Central memory CD8-positive, alpha-beta T cell (primary cell): ENCODE measurements around the gene CBLC.
"Not testable (repeated sequence)": the region's sequence is repeated elsewhere in the genome, so short reads cannot be mapped to it uniquely, and the experiment has no call there.

ENCODE experiments used
- ATAC-seq: fragments of 150-1000 bp; cut with Tn5 transposase; replicated peaks from 2 replicates; pipeline ENCODE4 v1.10.0; 2022; ENCODE audit warnings: mild to moderate bottlenecking, moderate FRiP score, moderate number of reproducible peaks; ENCODE audit not compliant: poor library complexity, severe bottlenecking; ENCODE audit errors: extremely low read depth
- DNase-seq, 2 donors: peaks; one replicate each; pipeline ENCODE4 v3.0.0; 2021; ENCODE audit warnings: low spot score in 2 of 2
- H3K27ac Mint-ChIP-seq: one replicate; pipeline ENCODE4 v1.8.0; 2022; ENCODE audit warnings: low read depth, mild to moderate bottlenecking, moderate library complexity, mixed read lengths
- H3K27me3 Mint-ChIP-seq: one replicate; pipeline ENCODE4 v1.8.0; 2022; ENCODE audit warnings: mixed read lengths
- H3K36me3 Mint-ChIP-seq: one replicate; pipeline ENCODE4 v1.8.0; 2022; ENCODE audit warnings: mild to moderate bottlenecking, moderate library complexity, mixed read lengths; ENCODE audit not compliant: insufficient read depth
- H3K4me1 Mint-ChIP-seq: one replicate; pipeline ENCODE4 v1.8.0; 2022; ENCODE audit warnings: mixed read lengths
- H3K4me3 Mint-ChIP-seq: one replicate; pipeline ENCODE4 v1.8.0; 2022; ENCODE audit warnings: mild to moderate bottlenecking, moderate library complexity, mixed read lengths
- H3K9me3 Mint-ChIP-seq: one replicate; pipeline ENCODE4 v1.8.0; 2022; ENCODE audit warnings: mixed read lengths

CBLC gene

GRCh38 chr19:44758596-44758995, 19.1 kb upstream of the CBLC start:
- H3K27me3 Mint-ChIP-seq = no peaks in the 10 kb centered on the region
- H3K4me3 Mint-ChIP-seq = no peak overlapping the region
- ATAC-seq (no peak), DNase-seq (no peak)
- peaks cover 30% of the 10 kb centered on the region for H3K4me1 Mint-ChIP-seq
- H3K27ac Mint-ChIP-seq = peak overlapping the region; percentile 83
- no peaks in the 10 kb centered on the region for H3K9me3 Mint-ChIP-seq
- peaks cover 36% of the 10 kb centered on the region for H3K36me3 Mint-ChIP-seq

DNA sequence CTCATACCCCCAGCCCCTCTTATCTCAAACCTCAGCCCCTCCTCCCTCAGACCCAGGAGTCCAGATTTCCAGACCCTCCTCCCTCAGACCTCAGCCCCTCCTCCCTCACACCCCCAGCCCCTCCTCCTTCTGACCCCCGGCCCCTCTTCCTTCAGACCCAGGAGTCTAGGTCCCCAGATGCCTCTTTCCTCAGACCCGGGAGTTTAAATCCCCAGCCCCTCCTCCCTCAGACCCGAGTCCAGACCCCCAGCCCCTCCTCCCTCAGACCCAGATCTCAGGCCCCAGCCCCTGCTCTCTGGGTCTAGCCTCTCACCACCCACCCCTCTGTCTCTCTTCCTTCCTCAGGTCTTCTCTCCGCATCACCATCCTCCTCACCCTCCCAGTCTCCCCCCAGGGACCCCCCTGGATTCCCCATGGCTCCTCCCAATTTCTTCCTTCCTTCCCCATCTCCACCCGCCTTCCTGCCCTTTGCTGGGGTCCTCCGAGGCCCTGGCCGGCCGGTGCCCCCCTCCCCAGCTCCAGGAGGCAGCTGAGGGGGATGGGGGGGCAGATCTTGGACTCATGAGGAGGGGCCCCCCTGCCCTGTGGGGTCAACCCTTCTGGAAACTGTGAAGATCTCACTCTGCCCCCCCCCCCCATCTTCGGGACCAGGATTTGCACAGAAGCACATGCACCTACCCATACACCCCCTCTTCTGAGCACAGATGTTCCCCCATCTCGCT, 18.4 kb upstream of the CBLC start:
- H3K27ac Mint-ChIP-seq = peak overlapping the region; percentile 93
- H3K4me1 Mint-ChIP-seq = peaks cover 30% of the 10 kb centered on the region
- DNase-seq (no peak), ATAC-seq (no peak)
- H3K9me3 Mint-ChIP-seq = no peaks in the 10 kb centered on the region
- H3K36me3 Mint-ChIP-seq = peaks cover 32% of the 10 kb centered on the region
- peak overlapping the region; percentile 50 for H3K4me3 Mint-ChIP-seq
- H3K27me3 Mint-ChIP-seq = no peaks in the 10 kb centered on the region

GRCh38 chr19:44762038-44762437, 15.7 kb upstream of the CBLC start:
- Mint-ChIP-seq H3K9me3 (no peaks in the 10 kb centered on the region), H3K4me3 (no peak overlapping the region), H3K27me3 (no peaks in the 10 kb centered on the region), H3K4me1 (peaks cover 22% of the 10 kb centered on the region), H3K27ac (peak overlapping the region; percentile 93), H3K36me3 (peaks cover 26% of the 10 kb centered on the region)
- ATAC-seq (no peak), DNase-seq (no peak)

GRCh38 chr19:44765033-44765948, 12.4 kb upstream of the CBLC start:
- DNase-seq = no peak
- ATAC-seq = no peak
- Mint-ChIP-seq H3K27ac (no peak overlapping the region), H3K27me3 (no peaks in the 10 kb centered on the region), H3K4me3 (no peak overlapping the region), H3K36me3 (peaks cover 12% of the 10 kb centered on the region), H3K4me1 (peaks cover 24% of the 10 kb centered on the region), H3K9me3 (no peaks in the 10 kb centered on the region)

DNA sequence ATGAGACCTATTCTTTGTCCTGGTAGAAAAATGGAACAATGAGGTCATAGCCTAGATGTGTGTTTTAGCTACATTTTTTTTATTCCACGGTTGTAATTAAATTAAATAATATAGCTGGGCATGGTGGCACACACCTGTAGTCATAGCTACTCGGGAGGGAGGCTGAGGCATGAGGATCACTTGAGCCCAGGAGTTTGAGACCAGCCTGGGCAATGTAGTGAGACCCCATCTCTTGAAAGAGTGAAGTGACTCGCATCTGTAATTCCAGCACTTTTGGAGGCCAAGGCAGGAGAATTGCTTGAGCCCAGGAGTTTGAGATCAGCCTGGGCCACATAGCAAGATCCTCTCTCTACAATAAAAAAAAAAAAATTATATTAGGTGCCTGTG, 11.7 kb upstream of the CBLC start:
- ATAC-seq (no peak), DNase-seq (no peak)
- no peaks in the 10 kb centered on the region for H3K9me3 Mint-ChIP-seq
- H3K27ac Mint-ChIP-seq = no peak overlapping the region
- no peak overlapping the region for H3K4me3 Mint-ChIP-seq
- peaks cover 9% of the 10 kb centered on the region for H3K36me3 Mint-ChIP-seq
- no peaks in the 10 kb centered on the region for H3K27me3 Mint-ChIP-seq
- peaks cover 24% of the 10 kb centered on the region for H3K4me1 Mint-ChIP-seq

DNA sequence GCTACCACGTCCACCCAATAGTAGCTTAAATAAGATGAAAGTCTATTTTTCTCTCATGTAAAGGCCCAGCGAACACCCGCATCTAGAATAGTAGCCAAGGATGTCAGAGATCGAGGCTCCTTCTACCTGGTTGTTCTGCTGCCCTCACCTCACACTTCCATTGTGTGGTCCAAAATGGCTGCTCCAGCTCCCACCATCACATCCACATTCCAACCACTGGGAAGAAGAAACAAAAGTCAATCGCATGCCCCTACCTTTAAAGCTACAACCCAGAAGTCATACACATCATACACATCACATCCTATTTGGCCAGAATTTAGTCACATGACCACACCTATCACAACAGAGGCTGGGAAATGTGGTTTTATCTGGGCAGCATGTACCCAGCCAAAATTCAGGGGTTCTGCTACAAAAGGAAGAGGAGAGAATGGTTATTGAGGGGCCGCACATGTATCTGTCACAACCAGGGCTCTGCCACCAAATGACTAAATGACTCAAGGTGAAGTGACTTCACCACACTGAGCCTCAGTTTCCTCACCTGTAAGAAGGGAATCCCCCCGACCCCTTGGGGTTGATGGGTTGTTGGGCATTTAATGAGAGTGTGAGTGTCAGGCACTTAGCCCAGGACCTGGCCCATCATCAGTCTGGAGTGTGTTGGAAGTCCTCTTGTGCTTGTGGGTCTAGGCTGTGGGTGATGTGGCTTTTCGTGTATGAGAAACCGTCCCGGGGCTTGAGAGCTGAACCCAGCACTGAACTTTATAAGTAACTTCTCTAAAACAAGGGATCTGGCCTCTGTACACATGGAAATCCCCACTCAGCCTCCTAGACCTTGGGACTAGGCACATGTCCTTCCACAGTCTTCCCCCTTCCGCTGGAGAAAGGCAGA, 10.2 kb upstream of the CBLC start:
- ATAC-seq (no peak), DNase-seq (no peak)
- Mint-ChIP-seq H3K9me3 (no peaks in the 10 kb centered on the region), H3K27me3 (no peaks in the 10 kb centered on the region), H3K27ac (peak overlapping the region; percentile 19), H3K36me3 (peaks cover 6% of the 10 kb centered on the region), H3K4me1 (peaks cover 24% of the 10 kb centered on the region), H3K4me3 (no peak overlapping the region)

- Mint-ChIP-seq H3K4me1 (peaks cover 17% of the 10 kb centered on the region), H3K9me3 (no peaks in the 10 kb centered on the region), H3K36me3 (peaks cover 4% of the 10 kb centered on the region), H3K4me3 (peak overlapping the region; percentile 24), H3K27me3 (no peaks in the 10 kb centered on the region), H3K27ac (peak overlapping the region; percentile 79)
- ATAC-seq (peak; percentile 93), DNase-seq (peak; percentile 97 to 98)
Measured at GRCh38 chr19:44770550-44771257, 7.0 kb upstream of the CBLC start.

DNA sequence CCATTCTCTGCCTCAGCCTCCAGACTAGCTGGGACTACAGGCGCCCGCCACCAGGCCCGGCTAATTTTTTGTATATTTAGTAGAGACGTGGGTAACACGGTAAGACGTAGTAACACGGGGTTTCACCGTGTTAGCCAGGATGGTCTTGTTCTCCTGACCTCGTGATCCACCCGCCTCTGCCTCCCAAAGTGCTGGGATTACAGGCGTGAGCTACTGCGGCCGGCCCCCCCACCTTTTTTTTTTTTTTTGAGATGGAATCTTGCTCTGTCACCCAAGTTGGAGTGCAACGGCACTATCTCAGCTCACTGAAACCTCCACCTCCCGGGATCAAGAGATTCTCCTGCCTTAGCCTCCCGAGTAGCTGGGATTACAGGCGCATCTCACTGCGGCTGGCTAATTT, 5.5 kb upstream of the CBLC start:
- not testable (repeated sequence) for H3K9me3 Mint-ChIP-seq, DNase-seq, H3K27ac Mint-ChIP-seq, H3K27me3 Mint-ChIP-seq, H3K4me3 Mint-ChIP-seq, ATAC-seq, H3K36me3 Mint-ChIP-seq
- peaks cover 16% of the 10 kb centered on the region for H3K4me1 Mint-ChIP-seq

DNA sequence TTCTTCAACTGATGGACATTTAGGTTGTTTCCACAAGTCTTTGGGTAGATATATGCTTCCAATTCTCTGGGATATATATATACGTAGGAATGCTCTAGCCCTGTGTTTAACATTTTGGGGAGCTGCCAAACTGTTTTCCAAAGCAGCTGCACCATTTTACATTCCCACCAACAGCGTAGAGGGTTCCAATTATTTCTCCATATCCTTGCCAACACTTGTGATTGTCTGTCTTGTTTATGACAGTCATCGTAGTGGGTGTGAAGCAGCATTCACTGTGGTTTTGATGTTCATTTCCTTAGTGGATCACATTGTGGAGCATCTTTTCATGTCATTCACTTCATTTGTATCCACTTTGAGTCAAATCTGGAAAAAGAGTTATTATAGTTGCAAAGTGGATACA, 4.7 kb upstream of the CBLC start:
- Mint-ChIP-seq H3K27ac (no peak overlapping the region), H3K4me3 (no peak overlapping the region), H3K4me1 (peaks cover 8% of the 10 kb centered on the region), H3K9me3 (no peaks in the 10 kb centered on the region), H3K27me3 (no peaks in the 10 kb centered on the region), H3K36me3 (peaks cover 5% of the 10 kb centered on the region)
- ATAC-seq (no peak), DNase-seq (no peak)

DNA sequence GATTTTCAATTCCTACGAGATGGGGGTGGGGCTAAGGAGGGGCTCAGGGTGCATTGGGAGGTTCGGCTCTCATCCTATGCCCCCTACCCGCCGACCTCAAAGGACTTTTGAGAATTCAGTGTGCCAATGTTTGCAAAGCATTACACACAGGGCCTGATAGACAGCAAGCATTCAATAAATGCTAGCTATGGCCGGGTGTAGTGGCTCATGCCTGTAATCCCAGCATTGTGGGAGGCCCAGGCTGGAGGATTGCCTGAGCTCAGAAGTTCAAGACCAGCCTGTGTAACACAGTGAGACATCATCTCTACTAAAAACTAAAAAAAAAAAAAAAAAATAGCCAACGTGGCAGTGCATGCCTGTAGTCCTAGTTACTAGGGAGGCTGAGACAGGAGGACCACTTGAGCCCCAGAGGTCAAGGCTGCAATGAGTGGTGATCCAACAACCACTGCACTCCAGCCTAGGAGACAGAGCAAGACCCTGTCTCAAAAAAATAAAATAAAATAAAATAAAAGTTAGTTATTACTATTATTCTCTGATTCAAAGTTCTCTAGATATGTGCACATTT, 1.9 kb upstream of the CBLC start:
- Mint-ChIP-seq H3K9me3 (no peaks in the 10 kb centered on the region), H3K27me3 (no peaks in the 10 kb centered on the region), H3K4me3 (no peak overlapping the region), H3K36me3 (peaks cover 3% of the 10 kb centered on the region), H3K27ac (no peak overlapping the region), H3K4me1 (peaks cover 2% of the 10 kb centered on the region)
- no peak for DNase-seq
- no peak for ATAC-seq

DNA sequence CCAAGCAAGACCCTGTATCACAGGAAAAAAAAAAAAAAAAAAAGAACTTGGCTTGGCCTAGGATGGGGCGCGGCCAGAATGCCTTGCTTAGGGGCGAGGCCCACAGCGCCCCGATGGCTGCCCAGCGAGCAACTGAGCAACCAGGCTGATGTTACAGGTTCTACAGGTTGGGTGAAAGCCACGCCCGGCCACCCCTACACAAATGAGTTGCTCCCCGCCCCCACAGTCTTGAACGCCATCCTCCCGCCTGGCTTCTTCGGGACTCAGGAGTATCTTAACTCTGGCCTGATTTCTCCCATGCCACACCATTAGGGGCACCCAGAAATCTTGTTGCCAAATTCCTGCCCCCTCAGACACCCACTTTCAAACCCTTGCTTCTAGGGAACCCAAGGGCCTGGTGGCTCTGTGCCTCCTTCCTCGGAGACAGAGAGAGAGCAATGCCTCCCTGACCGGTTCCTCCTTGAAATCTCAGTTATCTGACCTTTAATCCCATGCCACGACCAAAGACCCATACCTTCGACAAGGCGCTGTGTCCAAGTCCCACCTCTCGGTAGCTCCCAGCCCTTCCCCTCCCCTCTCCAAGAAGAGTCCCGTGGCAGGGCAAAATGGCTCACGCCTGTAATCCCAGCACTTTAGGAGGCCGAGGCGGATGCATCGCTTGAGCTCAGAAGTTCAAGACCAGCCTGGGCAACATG, 1.1 kb upstream of the CBLC start:
- Mint-ChIP-seq H3K9me3 (no peaks in the 10 kb centered on the region), H3K27me3 (no peaks in the 10 kb centered on the region), H3K4me3 (no peak overlapping the region), H3K27ac (no peak overlapping the region), H3K36me3 (peaks cover 2% of the 10 kb centered on the region), H3K4me1 (no peaks in the 10 kb centered on the region)
- DNase-seq = no peak
- ATAC-seq = no peak
